HPDE6-E6E7 (cell line): ENCODE results near the gene PCED1A.
"Not testable (repeated sequence)": the region's sequence is repeated elsewhere in the genome, so short reads cannot be mapped to it uniquely, and the experiment has no call there.

Experiments
- DNase-seq: peaks from one replicate; pipeline ENCODE4 v3.0.0; 2011; ENCODE audit warnings: missing footprints; ENCODE audit errors: extremely low spot score

The PCED1A gene

GRCh38 chr20:2865630-2866029, 25.2 kb upstream of the PCED1A start:
- DNase-seq: no peak

GRCh38 chr20:2865101-2865500, 24.6 kb upstream of the PCED1A start:
- DNase-seq: no peak

DNA sequence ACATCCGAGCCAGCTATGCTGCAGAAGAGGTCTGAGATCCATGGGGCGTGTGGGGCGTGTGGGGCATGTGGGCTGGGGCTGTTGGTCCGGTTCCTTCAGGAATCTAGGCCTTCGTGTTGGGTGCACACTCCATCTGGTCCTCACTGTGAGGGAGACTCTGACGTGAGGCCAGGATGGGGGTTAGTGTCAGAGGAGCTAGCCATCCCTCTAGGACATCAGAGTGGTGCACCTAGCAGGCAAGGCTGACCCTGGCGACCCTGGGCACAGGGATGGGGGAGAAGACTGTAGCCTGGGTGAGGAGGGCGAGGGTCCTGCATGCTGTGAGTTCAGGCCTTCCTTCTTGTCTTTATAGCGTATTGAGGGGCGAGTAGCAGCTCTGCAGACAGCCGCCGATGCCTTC, 24.2 kb upstream of the PCED1A start:
- DNase-seq: no peak

GRCh38 chr20:2859330-2860121, 19.1 kb upstream of the PCED1A start:
- no peak for DNase-seq

- no peak for DNase-seq
These were observed 18.1 kb upstream of the PCED1A start for GRCh38 chr20:2858591-2858990.

GRCh38 chr20:2851086-2851485, 10.6 kb upstream of the PCED1A start:
- no peak for DNase-seq

GRCh38 chr20:2849529-2849928, 9.1 kb upstream of the PCED1A start:
- DNase-seq: no peak

DNA sequence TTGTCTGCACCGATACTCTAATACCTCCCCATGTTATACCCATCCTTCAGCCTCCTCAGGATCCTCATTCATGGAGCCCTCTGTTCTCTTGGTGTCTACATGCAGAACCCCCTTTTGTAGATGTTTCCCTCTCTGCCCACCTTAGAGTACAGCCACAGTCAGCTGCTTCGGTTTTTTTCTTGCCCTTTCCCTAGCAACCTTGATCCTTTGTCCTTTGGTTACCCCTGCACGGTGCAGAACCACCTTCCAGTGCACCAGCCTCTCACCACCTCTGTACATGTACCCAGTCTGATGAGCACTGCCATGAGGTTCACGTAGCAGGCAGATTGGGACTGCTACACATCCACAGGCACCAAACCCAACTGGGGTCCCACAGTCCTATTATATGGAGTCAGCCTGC, 7.3 kb upstream of the PCED1A start:
- DNase-seq: no peak

GRCh38 chr20:2846698-2847097, 6.2 kb upstream of the PCED1A start:
- no peak for DNase-seq

DNA sequence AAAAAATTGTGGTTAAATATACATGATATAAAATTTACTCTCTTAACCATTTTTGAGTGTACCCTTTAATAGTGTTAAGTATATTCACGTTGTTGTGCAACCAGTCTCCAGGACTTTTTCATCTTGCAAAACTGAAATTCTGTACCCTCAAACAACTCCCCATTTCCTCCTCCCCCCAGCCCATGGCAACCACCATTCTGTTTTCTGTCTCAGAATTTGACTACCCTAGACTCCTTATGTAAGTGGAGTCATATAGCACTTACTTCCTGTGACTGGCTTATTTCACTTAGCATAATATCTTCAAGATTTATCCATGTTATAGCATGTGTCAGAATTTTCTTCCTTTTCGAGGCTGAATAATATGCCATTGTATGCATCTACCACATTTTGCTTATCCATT, 5.2 kb upstream of the PCED1A start:
- DNase-seq: no peak

DNA sequence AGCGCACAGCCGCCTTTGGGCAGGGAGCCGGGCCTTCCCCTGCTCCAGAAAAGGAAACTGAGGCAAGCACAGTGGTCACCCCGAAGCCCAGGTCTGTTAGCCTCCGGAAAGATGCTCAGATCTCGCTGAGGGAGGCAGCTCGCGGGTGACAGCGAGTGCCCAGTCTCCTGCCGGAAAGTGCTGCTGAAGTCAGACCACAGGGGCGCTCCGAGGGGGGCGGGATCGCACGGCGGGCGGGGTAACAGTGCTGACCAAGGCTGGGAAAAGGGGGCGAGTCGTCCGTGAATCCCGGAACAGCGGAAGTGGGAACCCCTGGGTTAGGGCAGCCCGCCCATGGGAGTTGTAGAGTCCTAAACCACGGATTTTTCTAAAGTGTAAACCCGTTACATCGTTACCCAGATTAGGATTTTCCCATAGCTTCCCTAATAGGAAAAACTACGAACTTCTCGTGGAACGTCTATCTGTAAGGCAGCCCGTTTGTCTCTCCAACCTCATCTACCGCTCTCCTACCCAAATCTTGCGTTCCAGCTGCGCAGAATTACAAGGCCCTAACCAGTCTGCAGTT, 594 bp upstream of the PCED1A start:
- peak; percentile 61 for DNase-seq

GRCh38 chr20:2839732-2840137, 720 bp downstream of the PCED1A start:
- no peak for DNase-seq

DNA sequence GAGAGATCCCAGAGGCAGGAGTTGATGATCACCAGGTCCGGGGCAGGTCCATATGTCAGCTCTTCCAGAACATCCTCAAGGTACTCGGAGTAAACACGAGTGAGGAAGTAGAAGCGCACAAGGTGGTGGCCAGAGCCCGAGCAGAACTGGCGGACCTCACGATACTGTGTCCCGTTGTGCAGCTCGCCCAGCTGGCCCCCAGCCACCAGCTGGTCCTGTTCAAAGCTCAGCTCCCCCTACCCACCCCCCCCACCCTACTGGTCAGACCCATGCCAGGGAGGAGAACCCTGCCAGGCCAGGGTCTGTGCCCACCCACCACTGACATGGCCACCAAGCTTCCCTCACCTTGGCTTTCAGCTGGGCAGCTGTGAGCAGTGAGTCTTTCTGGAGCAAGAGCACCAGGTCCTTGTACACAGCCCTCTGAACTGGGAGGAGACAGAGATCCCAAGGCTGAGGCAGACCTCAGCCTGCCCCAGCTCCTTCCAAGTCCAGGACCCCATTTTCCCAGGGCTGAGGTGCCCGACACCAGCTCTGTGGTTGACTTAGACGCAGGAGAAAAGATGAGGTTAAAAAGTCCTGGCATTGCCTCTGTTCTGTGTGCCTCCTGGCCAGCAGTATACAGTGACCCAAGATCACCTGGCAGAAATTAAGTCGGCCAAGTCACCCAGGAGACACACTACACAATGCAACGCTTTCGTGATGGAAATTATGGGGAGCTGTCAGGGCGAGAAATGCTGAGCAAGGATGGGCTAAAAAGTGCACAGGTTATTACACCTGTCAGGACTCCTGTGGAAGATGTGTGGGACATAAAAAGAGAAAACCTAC, 1.4 kb downstream of the PCED1A start:
- DNase-seq: no peak

GRCh38 chr20:2838170-2838797, 2.2 kb downstream of the PCED1A start:
- no peak for DNase-seq

GRCh38 chr20:2837221-2837960, 3.1 kb downstream of the PCED1A start:
- no peak for DNase-seq

- no peak for DNase-seq
These were observed 4.4 kb downstream of the PCED1A start for GRCh38 chr20:2836035-2836434.

DNA sequence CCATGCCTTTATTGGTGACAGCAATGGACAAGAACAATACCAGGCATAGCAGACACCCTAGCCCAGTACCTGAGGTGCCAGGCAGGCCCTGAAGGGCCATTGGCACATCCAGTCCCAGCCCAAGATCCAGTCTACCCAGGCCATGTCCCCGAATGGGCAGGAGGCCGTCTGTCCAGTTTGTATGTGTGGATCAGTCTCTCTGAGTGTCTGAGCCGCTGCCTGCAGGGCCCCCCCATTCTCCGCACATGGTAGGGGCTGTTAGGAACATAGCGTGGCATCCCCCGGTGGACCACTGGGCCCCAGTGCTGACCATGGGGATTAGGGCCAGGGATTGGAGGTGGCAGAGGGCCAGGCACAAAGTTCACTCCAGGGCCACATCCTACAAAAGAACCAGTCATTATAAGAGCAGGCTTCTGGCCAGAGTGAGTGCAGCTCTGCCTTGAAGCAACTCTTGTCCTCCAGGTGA, 5.1 kb downstream of the PCED1A start:
- no peak for DNase-seq

DNA sequence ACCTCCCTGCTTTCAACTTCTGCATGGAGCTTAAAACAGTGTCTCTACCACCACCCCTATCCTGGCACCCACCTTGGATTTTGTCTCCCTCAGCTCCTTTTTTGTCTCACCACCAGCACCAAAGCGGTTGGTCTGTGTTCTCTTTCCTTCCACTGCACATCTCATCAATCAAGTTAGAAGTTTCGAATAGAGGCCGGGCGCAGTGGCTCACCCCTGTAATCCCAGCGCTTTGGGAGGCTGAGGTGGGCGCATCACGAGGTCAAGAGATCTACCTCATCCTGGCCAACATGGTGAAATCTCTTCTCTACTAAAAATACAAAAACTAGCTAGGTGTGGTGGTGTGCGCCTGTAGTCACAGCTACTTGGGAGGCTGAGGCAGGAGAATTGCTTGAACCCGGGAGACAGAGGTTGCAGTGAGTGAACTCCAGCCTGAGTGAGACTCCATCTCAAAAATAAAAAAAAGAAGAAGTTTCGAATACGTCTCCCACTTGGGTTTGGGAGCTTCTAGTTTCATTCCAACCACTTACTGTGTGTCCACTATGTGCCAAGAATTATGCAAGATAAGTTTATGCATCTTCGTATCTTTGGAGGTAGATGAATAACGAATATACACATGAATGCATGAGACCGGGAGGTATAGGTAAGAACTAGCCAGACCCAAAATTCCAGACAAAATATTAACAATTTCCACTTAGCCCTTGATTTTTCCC, 5.9 kb downstream of the PCED1A start:
- no peak for DNase-seq

- no peak for DNase-seq
These were observed 6.7 kb downstream of the PCED1A start for GRCh38 chr20:2833761-2834160.

- not testable (repeated sequence) for DNase-seq
These were observed 9.2 kb downstream of the PCED1A start for GRCh38 chr20:2831206-2831605.

DNA sequence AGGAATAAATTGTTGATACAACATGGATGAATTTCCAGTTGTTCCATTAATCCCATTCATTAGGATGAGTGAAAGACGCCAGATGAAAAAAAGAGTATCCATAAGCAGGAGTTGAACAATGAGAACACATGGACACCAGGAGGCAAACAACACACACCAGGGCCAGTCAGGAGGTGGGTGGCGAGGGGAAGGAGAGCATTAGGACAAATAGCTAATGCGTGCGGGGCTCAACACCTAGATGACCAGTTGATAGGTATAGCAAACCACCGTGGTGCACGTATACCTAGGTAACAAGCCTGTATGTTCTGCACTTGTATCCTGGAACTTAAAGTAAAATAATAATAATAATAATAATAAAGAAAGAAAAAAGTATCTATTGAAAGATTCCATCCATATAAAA, 11.1 kb downstream of the PCED1A start:
- no peak for DNase-seq
